SK-N-DZ (cell line): Measurements from ENCODE around the gene TTC23.
A peak's percentile ranks its signal among the peaks of the same experiment; 100 is the strongest.
"Not testable (repeated sequence)": the region's sequence is repeated elsewhere in the genome, so short reads cannot be mapped to it uniquely, and the experiment has no call there.

ENCODE experiments used
- DNase-seq: peaks from one replicate; pipeline ENCODE4 v3.0.0-alpha.2; 2015; ENCODE audit warnings: low spot score

Gene TTC23

GRCh38 chr15:99250494-99250856 lies 1.1 kb upstream of the TTC23 start:
- no peak for DNase-seq

GRCh38 chr15:99250001-99250400 lies 620 bp upstream of the TTC23 start:
- no peak for DNase-seq

- DNase-seq, result no peak
Observed at GRCh38 chr15:99248000-99248715, 1.2 kb downstream of the TTC23 start.

- DNase-seq, result no peak
Observed at GRCh38 chr15:99247062-99247461, 2.3 kb downstream of the TTC23 start.

- DNase-seq, result no peak
Observed at GRCh38 chr15:99244306-99244705, 5.1 kb downstream of the TTC23 start.

- no peak for DNase-seq
Observed at GRCh38 chr15:99241752-99242151, 7.6 kb downstream of the TTC23 start.

GRCh38 chr15:99239545-99240198 lies 9.7 kb downstream of the TTC23 start:
- no peak for DNase-seq

GRCh38 chr15:99238849-99239248 lies 10.5 kb downstream of the TTC23 start:
- no peak for DNase-seq

- DNase-seq, result not testable (repeated sequence)
Observed at GRCh38 chr15:99234160-99234559, 15.2 kb downstream of the TTC23 start.

- no peak for DNase-seq
Observed at GRCh38 chr15:99232740-99233139, 16.6 kb downstream of the TTC23 start.

GRCh38 chr15:99230867-99231266 lies 18.5 kb downstream of the TTC23 start:
- no peak for DNase-seq

- no peak for DNase-seq
Observed at GRCh38 chr15:99228120-99228770, 21.1 kb downstream of the TTC23 start.

GRCh38 chr15:99226802-99227201 lies 22.6 kb downstream of the TTC23 start:
- no peak for DNase-seq

- no peak for DNase-seq
Observed at GRCh38 chr15:99224372-99225214, 24.8 kb downstream of the TTC23 start.

- DNase-seq, result peak; percentile 58
Observed at GRCh38 chr15:99213187-99213811, 36.1 kb downstream of the TTC23 start.

- no peak for DNase-seq
Observed at GRCh38 chr15:99212406-99212805, 37.0 kb downstream of the TTC23 start.

GRCh38 chr15:99211926-99212325 lies 37.5 kb downstream of the TTC23 start:
- no peak for DNase-seq

GRCh38 chr15:99210334-99210733 lies 39.0 kb downstream of the TTC23 start:
- no peak for DNase-seq

GRCh38 chr15:99209326-99209725 lies 40.1 kb downstream of the TTC23 start:
- DNase-seq, result no peak

GRCh38 chr15:99207672-99208071 lies 41.7 kb downstream of the TTC23 start:
- DNase-seq, result no peak

- DNase-seq, result no peak
Observed at GRCh38 chr15:99202176-99202552, 47.2 kb downstream of the TTC23 start.
